HEK293 (cell line): ENCODE results near the gene TEF.

Experiments
- CTCF ChIP-seq: fragments of 450-650 bp; formaldehyde crosslinking; IDR thresholded peaks from 2 replicates; pipeline ENCODE4 v1.5.1; 2016; ENCODE audit warnings: missing biosample characterization, missing genetic modification characterization
- GLI4 ChIP-seq: fragments of 450-650 bp; formaldehyde crosslinking; IDR thresholded peaks from 2 replicates; pipeline ENCODE4 v1.5.1; 2016; ENCODE audit warnings: missing biosample characterization, missing genetic modification characterization
- HOXA7 ChIP-seq: sonication (generic); formaldehyde crosslinking; IDR thresholded peaks from 2 replicates; pipeline ENCODE4 v1.8.1; 2022; ENCODE audit warnings: missing genetic modification reagents, borderline replicate concordance
- PRDM10 ChIP-seq: fragments of 450-650 bp; formaldehyde crosslinking; IDR thresholded peaks from 2 replicates; pipeline ENCODE4 v1.5.1; 2016; ENCODE audit warnings: missing biosample characterization, missing genetic modification characterization
- YY1 ChIP-seq: fragments of 450-650 bp; formaldehyde crosslinking; IDR thresholded peaks from 2 replicates; pipeline ENCODE4 v1.5.1; 2018; ENCODE audit warnings: missing biosample characterization, missing genetic modification characterization
- ZNF274 ChIP-seq, 2 experiments: fragments of 200-500 bp in 1 of 2; fragments of 450-650 bp in 1 of 2; sonication (Bioruptor generic) in 1 of 2; formaldehyde crosslinking in 1 of 2; IDR thresholded peaks; 2 replicates each; pipeline versions ENCODE4 v1.5.1 to v1.6.1; 2014 to 2016; ENCODE audit warnings: borderline replicate concordance in 1 of 2, inconsistent platforms in 1 of 2, low read length in 1 of 2, missing biosample characterization in 1 of 2, missing genetic modification characterization in 1 of 2
- ZNF639 ChIP-seq: fragments of 450-650 bp; formaldehyde crosslinking; IDR thresholded peaks from 2 replicates; pipeline ENCODE4 v1.5.1; 2016; ENCODE audit warnings: missing biosample characterization, missing genetic modification characterization
- TF ChIP-seq, protein P1 (sequence below): fragments of 450-650 bp; formaldehyde crosslinking; IDR thresholded peaks from 2 replicates; pipeline ENCODE4 v1.5.1; 2016; ENCODE audit warnings: missing biosample characterization, missing genetic modification characterization
- TF ChIP-seq, protein P2 (sequence below): IDR thresholded peaks from 2 replicates; pipeline ENCODE4 v1.6.1; 2011; ENCODE audit warnings: mild to moderate bottlenecking, low read depth, low read length, borderline replicate concordance

DNA sequence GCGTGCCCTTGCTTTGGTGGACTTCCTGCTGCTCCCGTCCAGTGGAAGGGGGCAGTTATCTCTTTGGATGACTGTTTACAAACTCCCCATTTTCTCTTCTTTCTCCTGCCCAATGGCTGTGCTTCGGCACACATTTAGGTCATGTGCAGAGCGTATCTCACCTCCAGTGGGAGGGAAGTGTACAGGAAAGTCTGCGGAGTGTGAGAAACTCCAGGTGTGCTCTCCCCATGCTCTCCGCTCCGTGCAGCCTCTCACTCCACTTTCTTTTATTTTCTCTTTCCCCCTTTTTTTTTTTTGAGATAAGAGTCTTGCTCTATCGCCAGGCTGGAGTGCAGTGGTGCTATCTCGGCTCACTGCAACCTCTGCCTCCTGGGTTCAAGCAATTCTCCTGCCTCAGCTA is 11.9 kb upstream of the TEF start:
- TF ChIP-seq HOXA7 (CRISPR knock-in tag): no peak
- TF ChIP-seq PRDM10: no peak
- no peak for TF ChIP-seq CTCF (tag by site-specific recombination)
- no peak for TF ChIP-seq YY1 (tag by site-specific recombination)
- no peak for TF ChIP-seq ZNF274 (IDR thresholded peaks at IDR 0.05; ENCODE audit: low read length)
- no peak for TF ChIP-seq ZNF274 (tag by site-specific recombination; IDR thresholded peaks at IDR 0.05; ENCODE audit: borderline replicate concordance)
- TF ChIP-seq GLI4: no peak
- TF ChIP-seq, protein P1, sequence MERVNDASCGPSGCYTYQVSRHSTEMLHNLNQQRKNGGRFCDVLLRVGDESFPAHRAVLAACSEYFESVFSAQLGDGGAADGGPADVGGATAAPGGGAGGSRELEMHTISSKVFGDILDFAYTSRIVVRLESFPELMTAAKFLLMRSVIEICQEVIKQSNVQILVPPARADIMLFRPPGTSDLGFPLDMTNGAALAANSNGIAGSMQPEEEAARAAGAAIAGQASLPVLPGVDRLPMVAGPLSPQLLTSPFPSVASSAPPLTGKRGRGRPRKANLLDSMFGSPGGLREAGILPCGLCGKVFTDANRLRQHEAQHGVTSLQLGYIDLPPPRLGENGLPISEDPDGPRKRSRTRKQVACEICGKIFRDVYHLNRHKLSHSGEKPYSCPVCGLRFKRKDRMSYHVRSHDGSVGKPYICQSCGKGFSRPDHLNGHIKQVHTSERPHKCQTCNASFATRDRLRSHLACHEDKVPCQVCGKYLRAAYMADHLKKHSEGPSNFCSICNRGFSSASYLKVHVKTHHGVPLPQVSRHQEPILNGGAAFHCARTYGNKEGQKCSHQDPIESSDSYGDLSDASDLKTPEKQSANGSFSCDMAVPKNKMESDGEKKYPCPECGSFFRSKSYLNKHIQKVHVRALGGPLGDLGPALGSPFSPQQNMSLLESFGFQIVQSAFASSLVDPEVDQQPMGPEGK (tag by site-specific recombination): no peak
- TF ChIP-seq ZNF639 (tag by site-specific recombination): no peak
- TF ChIP-seq, protein P2, sequence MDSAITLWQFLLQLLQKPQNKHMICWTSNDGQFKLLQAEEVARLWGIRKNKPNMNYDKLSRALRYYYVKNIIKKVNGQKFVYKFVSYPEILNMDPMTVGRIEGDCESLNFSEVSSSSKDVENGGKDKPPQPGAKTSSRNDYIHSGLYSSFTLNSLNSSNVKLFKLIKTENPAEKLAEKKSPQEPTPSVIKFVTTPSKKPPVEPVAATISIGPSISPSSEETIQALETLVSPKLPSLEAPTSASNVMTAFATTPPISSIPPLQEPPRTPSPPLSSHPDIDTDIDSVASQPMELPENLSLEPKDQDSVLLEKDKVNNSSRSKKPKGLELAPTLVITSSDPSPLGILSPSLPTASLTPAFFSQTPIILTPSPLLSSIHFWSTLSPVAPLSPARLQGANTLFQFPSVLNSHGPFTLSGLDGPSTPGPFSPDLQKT: no peak
